Muscle of leg (tissue), 11 donors: ENCODE data around the gene ZNF628. TPM values are rescaled to one million over a fixed set of nuclear protein-coding genes. Genes with fewer than 3 reads are reported as not detected.
"Not testable (repeated sequence)": the region's sequence is repeated elsewhere in the genome, so short reads cannot be mapped to it uniquely, and the experiment has no call there.

Experiments used
- DNase-seq: peaks from one replicate; pipeline ENCODE4 v3.0.0; 2013
- H3K27ac ChIP-seq: one replicate; pipeline ENCODE4 v1.5.1; 2013; ENCODE audit warnings: mild to moderate bottlenecking, low read length, control low read depth
- H3K27me3 ChIP-seq: one replicate; pipeline ENCODE4 v1.6.1; 2013; ENCODE audit warnings: low read length; ENCODE audit not compliant: control insufficient read depth, insufficient read depth
- H3K36me3 ChIP-seq: one replicate; pipeline ENCODE4 v1.6.1; 2013; ENCODE audit warnings: low read length; ENCODE audit not compliant: control insufficient read depth, insufficient read depth
- H3K4me1 ChIP-seq: one replicate; pipeline ENCODE4 v1.6.1; 2013; ENCODE audit warnings: low read length; ENCODE audit not compliant: control insufficient read depth, insufficient read depth
- H3K4me3 ChIP-seq: one replicate; pipeline ENCODE4 v1.5.1; 2013; ENCODE audit warnings: low read length, control low read depth
- H3K9me3 ChIP-seq: replicated peaks from 2 replicates; pipeline ENCODE4 v1.6.1; 2013; ENCODE audit warnings: low read depth, low read length; ENCODE audit not compliant: control insufficient read depth
- WGBS: methylation state at CpG from one replicate; pipeline ENCODE4 v1.1.5; 2013; ENCODE audit warnings: missing lambda C conversion rate; ENCODE audit not compliant: insufficient coverage; 5-methylcytosine and 5-hydroxymethylcytosine counted together
- polyA plus RNA-seq, 8 donors: library from polyadenylated mRNA; unstranded; fragments of 120-200 nt; gene quantifications; one replicate each; pipeline versions ENCODE4 v1.2.1 to v1.2.3, GENCODE V29; 2013; ENCODE audit warnings: inconsistent platforms in 1 of 8, low replicate concordance in 1 of 8; ENCODE audit not compliant: insufficient read length in 8 of 8, insufficient read depth in 1 of 8
- total RNA-seq: library from RNA; stranded (reverse); fragments of 120-200 nt; gene quantifications from one replicate; pipeline ENCODE4 v1.2.4, GENCODE V29; 2013

The ZNF628 gene
- total and polyA plus RNA-seq, 9 donors, result 1.6 to 5.1 (median 3.6) TPM

DNA sequence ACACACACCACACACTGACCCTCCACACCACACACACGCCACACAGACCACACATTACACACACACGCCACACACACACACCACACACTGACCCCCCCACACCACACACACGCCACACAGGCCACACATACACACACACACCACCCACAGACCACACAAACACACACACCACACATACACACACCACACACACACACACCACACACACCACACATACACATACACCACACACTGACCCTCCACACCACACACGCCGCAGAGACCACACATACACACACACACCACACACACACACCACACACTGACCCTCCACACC is 28.3 kb upstream of the ZNF628 start:
- not testable (repeated sequence) for H3K9me3 ChIP-seq, H3K27ac ChIP-seq, H3K36me3 ChIP-seq, H3K4me3 ChIP-seq, DNase-seq
- Histone ChIP-seq H3K27me3 (peaks cover 87% of the 10 kb centered on the region), H3K4me1 (peaks cover 17% of the 10 kb centered on the region)
- WGBS, result 79% methylated on average over 4 of the region's 5 CpGs

DNA sequence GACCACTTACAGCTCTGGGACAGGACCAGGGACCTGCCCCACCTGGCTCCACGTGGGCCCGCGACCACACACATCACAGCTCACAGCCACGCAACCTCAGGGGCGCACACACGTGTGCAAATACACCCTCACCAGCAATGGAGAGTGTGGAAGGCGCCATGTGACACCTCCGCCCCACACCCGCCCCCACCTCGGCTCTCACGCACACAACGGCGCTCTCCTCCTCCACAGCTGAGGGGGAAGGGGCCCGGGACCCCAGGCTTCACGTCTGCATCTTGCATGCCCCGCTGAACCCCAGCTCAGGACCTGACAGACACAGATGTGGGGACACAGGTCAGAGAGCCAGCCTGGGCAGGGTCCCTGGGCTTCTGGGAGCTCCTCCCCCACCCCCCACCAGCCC is 26.9 kb upstream of the ZNF628 start:
- 28% methylated on average over 15 of the region's 16 CpGs for WGBS
- no peak overlapping the region for H3K27ac ChIP-seq
- H3K36me3 ChIP-seq, result peaks cover 2% of the 10 kb centered on the region
- peaks cover 17% of the 10 kb centered on the region for H3K4me1 ChIP-seq
- H3K4me3 ChIP-seq, result no peak overlapping the region
- no peaks in the 10 kb centered on the region for H3K9me3 ChIP-seq
- H3K27me3 ChIP-seq, result peaks cover 74% of the 10 kb centered on the region
- DNase-seq, result no peak

DNA sequence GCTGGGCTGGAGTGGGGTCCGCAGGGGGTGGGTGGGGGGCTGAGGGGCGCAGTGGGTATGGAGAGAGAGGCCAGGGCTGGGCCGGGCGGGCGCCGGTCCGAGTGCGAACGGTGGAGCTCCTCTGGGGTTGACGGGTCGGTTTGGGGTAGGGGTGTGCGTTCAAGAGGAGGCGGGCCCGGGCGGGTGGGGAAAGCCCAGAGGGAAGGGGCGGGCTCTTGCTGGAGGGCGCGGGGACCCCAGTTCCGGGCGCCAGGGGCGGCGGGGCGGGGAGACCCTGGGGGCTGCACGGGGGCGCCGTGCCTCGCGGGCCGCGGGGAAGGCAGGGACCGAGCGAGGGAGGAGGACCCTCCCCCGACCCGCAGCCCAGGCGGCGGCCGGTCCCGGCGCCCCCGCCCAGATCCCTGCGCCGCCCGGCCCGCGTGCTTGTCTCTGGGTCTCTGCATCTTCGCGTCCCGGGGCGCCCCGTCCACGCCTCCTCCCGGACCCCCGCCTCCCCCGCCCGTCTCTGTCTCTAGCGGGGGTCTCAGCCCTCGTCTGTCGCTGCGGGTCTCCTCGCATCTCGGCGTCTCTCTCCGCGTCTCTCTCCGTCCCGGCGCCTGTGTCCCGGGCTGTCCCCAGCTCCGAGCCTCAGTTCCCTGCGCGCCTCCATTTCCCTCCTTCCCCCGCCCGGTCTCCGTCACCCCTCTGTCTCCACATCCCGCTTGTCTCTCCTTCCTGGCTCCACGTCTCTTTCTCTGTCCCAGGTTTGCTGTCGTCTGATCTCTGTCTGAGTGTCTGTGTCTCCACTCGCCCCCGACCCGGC is 25.1 kb upstream of the ZNF628 start:
- peaks cover 17% of the 10 kb centered on the region for H3K4me1 ChIP-seq
- no peak overlapping the region for H3K27ac ChIP-seq
- peaks cover 14% of the 10 kb centered on the region for H3K36me3 ChIP-seq
- DNase-seq, result no peak
- H3K27me3 ChIP-seq, result peaks cover 60% of the 10 kb centered on the region
- WGBS, result 0% methylated on average over 67 of the region's 80 CpGs
- H3K4me3 ChIP-seq, result no peak overlapping the region
- H3K9me3 ChIP-seq, result no peaks in the 10 kb centered on the region

DNA sequence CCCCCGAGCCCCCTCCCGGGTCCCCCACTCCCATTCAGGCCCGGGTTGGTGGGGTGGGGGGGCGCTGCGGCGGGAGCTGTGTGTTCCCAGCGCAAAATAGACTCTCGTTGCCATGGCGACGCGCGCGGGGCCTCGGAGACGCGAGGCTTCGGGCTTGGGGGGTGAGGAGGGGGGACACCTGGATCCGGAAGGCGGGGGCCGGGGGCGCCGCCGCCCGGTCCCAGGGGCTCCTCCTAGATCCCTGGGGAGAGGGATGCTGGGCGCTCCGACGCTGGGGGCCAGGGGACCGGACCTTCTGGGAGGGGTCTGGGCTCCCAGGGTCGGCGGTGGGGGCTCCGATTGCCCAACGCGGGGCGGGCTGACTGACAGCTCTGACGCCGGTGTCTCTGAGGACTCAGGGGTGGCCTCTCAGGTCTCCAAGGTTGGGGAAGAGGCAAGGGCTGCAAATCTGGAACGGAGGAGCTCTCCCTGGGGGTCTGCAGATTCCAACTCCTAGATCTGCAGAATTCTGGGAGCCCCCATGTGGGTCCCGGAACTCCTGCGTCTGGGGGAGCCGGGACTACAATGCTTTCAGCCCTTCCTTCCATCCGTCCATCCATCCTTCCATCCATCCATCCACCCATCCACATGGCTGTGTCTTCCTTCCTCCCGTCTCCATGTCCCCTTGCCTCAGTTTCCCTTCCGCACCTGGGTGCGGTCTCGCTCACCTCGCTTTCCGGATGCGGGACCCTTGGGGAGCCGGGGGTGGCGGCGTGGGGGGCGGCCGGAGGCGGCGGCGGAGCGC is 24.3 kb upstream of the ZNF628 start:
- no peak overlapping the region for H3K27ac ChIP-seq
- under 1% methylated on average over 40 of the region's 57 CpGs for WGBS
- DNase-seq, result peak; percentile 54
- H3K9me3 ChIP-seq, result no peaks in the 10 kb centered on the region
- H3K27me3 ChIP-seq, result peaks cover 52% of the 10 kb centered on the region
- H3K4me1 ChIP-seq, result peaks cover 17% of the 10 kb centered on the region
- H3K4me3 ChIP-seq, result peak overlapping the region; percentile 15
- peaks cover 15% of the 10 kb centered on the region for H3K36me3 ChIP-seq

DNA sequence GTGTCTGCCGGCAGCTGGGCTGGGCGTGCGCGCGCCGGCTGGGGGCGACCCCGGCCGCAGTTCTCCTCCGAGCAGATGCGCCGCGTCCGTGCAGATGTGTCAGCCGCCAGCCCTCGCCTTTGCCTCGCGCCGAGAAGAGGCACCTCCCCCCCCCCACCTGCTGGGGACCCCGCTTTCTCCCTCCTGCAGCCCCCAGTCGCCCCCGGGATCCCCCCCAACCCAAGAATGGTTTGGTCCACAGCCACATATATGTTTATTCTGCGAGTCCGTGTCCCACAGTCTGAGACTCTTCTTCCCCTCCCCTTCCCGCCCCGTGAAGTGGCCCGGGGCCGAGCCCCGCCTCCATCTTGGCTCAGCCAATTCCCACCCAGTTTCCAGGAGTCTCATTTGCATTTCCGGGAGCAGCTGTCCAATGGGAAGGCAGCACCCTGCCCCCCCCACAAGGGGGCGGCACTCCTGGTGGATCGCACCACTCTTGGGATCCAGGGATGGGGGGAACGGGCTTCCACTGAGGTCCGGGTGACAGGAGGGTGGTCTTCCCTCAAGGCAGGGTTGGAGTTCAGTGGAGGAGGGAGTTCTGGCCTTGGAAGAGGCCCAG is 23.6 kb upstream of the ZNF628 start:
- Histone ChIP-seq H3K4me1 (peaks cover 17% of the 10 kb centered on the region), H3K4me3 (no peak overlapping the region), H3K36me3 (peaks cover 15% of the 10 kb centered on the region), H3K9me3 (no peaks in the 10 kb centered on the region), H3K27ac (no peak overlapping the region), H3K27me3 (peaks cover 45% of the 10 kb centered on the region)
- peak; percentile 94 for DNase-seq
- WGBS, result under 1% methylated on average over 20 of the region's 34 CpGs

DNA sequence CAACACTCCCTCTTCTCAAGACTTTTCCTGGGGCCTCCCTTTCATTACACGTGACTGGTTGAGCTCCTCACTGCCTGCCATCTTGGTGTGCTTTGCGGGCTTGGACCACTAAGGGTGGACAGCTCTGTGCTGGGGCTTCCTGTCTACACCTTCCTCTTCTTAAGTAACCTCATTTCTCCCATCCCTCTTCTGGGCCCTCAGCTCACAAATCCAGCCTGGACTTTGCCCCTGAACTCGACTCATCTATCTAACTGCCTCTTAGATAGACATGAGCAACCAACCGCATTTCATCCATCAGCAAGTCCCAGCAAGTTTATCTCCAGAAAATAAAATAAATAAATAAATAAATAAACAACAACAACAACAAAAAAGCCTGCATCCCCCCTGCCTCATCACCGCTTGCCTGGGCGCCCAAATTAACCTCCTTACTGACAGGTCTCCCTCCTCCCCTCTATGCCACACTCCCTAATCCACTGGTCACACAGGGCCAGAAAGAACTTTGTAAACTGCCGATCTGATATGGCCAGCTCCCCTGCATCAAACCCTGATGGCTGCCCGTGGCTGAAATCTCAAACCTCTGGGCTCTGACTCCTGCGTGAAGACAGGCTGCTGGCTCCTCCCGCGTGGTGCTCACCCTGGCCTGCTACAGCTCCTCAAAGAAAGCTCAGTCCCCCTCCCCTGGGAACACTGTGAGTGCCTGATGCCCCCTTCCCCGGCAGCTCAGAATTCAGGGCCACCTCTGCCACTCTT is 22.7 kb upstream of the ZNF628 start:
- Histone ChIP-seq H3K4me1 (peaks cover 17% of the 10 kb centered on the region), H3K27ac (no peak overlapping the region), H3K27me3 (peaks cover 41% of the 10 kb centered on the region), H3K9me3 (no peaks in the 10 kb centered on the region), H3K4me3 (no peak overlapping the region), H3K36me3 (peaks cover 15% of the 10 kb centered on the region)
- no peak for DNase-seq
- 83% methylated on average over 11 of the region's 12 CpGs for WGBS

DNA sequence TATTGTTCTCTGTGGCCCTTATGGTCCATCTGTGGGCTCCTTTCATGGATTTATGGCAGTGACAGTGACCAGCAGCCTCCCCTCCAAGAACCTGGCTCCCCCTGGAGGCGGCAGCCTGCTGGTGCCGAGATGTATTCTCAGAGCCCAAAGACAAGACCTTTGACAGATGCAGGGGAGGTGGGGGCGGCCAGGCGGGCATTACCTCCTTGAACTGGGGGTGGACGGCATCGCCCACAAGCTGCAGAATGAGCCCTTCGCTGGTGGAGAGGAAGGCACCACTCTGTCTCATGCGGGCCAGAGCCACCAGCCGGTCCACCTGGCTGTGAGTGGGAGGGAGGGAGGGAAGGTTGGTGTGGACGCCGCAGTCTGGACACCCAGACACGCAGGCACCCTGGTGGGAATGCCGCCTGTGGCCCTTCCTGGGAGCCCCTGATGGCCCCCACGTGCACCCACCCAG is 21.6 kb upstream of the ZNF628 start:
- Histone ChIP-seq H3K4me1 (peaks cover 21% of the 10 kb centered on the region), H3K36me3 (peaks cover 15% of the 10 kb centered on the region), H3K9me3 (no peaks in the 10 kb centered on the region), H3K27ac (no peak overlapping the region), H3K4me3 (no peak overlapping the region), H3K27me3 (peaks cover 31% of the 10 kb centered on the region)
- 66% methylated on average over 10 of the region's 14 CpGs for WGBS
- no peak for DNase-seq

DNA sequence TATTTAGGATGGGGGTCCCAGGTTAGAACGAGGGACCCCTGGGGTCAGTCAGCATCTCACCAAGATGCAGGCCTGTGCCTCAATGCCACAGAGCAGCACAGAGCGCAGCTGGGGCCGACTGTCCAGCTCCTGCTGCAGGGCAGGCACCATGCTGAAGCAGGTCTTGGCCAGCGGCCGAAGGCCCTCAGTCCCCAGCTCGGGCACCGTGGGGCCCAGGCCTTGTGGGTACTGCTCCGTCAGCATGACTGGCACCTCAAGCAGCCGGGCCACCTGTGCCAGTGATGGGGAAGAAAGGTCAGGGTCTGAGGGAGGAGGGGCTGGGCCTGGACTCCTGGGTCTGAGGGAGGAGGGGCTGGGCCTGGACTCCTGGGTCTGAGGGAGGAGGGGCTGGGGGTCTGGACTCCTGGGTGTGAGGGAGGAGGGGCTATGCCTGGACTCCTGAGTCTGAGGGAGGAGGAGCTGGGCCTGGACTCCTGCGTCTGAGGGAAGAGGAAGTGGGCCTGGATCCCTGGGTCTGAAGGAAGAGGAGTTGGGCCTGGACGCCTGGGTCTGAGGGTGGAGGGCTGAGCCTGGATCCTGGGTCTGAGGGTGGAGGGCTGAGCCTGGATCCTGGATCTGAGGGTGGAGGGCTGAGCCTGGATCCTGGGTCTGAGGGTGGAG is 20.7 kb upstream of the ZNF628 start:
- Histone ChIP-seq H3K4me1 (peaks cover 26% of the 10 kb centered on the region), H3K27ac (no peak overlapping the region), H3K36me3 (peaks cover 15% of the 10 kb centered on the region), H3K27me3 (peaks cover 24% of the 10 kb centered on the region), H3K4me3 (no peak overlapping the region), H3K9me3 (no peaks in the 10 kb centered on the region)
- DNase-seq, result no peak
- 94% methylated on average over 11 of the region's 11 CpGs for WGBS

DNA sequence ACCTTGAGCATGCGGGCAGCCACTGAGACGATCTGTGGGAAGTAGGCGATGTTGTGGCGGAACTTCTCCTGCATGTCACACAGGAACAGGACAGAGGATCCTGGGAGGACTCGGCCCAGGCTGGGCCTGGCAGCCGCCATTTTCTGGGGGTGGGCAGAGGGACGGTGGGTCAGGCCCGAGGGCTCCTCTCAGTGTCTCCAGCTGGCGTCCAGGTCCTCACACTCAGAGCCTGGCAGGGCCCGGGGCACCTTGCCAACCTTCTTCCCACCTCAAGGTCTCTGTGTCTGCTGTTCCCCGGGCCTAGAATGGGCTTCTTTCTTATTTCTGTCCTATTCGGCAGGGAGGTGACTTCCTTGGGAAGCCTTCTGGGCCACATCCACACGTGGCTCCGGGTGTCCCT is 20.1 kb upstream of the ZNF628 start:
- H3K4me3 ChIP-seq, result no peak overlapping the region
- DNase-seq, result no peak
- peaks cover 33% of the 10 kb centered on the region for H3K4me1 ChIP-seq
- 87% methylated on average over 14 of the region's 14 CpGs for WGBS
- no peaks in the 10 kb centered on the region for H3K9me3 ChIP-seq
- peaks cover 15% of the 10 kb centered on the region for H3K36me3 ChIP-seq
- H3K27me3 ChIP-seq, result peaks cover 18% of the 10 kb centered on the region
- no peak overlapping the region for H3K27ac ChIP-seq
